ENCODE data around the gene KIF5A. TPM values are rescaled to one million over a fixed set of nuclear protein-coding genes. Genes with fewer than 3 reads are reported as not detected.

Gene KIF5A
- total RNA-seq, 1 experiment from 2014 or later = not detected

DNA sequence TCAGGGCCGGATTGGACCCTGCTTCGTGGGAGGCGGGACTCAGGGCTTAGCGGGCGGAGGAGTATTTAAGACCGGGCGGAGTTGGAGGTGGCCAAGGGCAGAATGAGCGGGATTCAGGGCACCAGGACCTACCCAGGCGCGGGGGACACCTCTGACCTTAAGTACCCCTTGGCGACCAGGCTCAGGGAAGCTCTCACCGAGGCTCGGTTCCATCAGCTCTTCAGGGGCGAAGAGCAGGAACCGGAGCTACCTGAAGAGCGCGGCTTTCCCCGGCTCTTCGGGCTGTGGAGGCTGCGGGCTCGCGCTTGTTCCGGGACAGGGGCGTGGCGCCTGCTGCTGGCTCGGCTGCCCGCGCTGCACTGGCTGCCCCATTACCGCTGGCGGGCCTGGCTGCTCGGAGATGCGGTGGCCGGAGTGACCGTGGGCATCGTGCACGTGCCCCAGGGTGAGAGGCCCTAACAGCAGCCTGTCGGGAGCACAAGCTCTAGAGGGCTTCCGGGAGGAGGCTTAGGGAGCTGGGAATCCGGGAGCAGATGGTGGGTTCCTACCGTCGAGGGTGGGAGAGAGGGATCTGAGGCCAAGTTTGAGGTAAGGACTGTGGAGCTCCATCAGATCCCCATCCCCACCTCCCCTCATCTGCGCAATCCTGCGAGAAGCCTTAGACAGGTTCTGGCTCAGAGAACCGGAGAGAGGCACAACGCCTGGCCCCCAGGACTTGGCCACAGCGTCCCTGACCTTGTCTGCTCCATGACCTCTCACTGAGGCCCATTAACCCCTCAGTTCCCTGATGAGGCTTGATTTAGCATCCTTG is 69.8 kb downstream of the KIF5A start:
- no peak for DNase-seq (ENCODE audit: low read depth)

GRCh38 chr12:57620245-57620935 is 70.5 kb downstream of the KIF5A start:
- no peak for DNase-seq (ENCODE audit: low read depth)

GRCh38 chr12:57620936-57621496 is 71.2 kb downstream of the KIF5A start:
- DNase-seq (ENCODE audit: low read depth) = no peak

DNA sequence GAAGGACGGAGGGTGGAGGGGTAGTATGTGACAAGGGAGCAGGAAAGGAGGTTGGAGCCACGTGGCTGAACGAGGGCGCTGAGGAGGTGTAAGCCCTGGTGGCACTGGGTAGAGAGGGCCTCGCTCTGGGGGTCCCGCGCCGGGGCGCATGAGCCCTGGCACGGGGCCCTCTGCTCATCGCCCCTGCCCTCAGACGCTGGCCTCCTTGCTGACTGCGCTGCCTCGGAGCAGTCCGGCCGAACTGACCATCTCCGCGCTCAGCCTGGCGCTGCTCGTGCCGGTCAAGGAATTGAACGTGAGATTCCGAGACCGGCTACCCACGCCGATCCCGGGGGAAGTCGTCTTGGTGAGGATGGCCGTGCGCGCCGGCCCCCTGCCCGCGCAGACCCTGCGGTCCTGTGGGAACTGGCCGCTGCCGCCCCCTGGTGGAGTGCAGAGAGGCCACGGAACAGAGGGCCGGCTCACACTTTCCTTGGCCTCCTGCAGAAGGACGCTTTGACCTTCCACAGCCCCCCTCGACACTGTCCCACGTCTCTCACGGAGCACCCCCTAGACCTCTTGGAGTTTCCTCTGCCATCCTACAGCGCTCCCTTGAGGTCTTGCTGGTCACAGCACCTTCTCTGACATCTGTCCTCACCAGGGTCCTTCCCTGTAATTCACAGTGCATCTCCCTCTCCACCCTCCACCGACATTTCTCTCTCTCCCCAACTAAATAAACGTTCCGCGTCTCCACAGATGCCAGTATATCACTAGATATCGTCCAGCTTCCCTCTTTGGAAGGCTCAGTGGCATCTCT is 71.9 kb downstream of the KIF5A start:
- DNase-seq (ENCODE audit: low read depth) = peak; percentile 24

DNA sequence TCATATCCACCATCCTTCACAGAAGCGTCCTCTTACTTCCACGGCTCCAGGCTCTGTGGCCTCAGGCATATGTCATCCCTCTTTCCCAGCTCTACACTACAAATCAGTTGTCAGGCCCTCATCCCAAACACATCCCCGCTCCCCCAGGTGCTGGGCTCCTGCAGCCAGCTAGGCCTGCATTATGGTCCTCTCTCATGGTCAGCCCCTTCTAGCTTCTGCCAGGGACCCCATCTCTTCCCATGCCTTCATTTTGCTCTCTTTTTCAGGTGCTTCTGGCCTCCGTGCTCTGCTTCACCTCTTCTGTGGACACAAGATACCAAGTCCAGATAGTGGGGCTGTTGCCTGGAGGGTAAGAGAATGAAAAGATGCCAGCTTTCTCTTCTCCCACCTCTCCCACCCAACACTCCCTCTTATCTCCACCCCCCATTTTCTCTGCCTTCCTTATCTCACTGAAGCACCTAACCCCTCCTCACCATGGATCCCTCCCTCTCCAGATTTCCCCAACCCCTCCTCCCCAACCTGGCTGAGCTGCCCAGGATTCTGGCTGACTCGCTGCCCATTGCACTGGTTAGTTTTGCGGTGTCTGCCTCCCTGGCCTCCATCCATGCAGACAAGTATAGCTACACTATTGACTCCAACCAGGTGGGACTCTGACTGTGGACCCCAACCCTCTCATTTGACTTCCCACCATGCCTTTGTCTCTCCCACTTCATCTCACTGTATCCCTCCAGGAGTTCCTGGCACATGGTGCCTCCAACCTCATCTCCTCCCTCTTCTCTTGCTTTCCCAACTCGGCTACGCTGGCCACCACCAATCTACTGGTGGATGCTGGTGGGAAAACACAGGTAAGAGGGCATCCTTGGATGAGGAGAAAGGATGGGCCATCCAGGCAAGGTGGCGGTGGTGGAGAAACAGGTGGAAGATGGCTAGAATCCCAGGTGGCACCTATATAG is 72.7 kb downstream of the KIF5A start:
- no peak for DNase-seq (ENCODE audit: low read depth)

- no peak for DNase-seq (ENCODE audit: low read depth)
Measured at GRCh38 chr12:57623385-57623784, 73.5 kb downstream of the KIF5A start.

- DNase-seq (ENCODE audit: low read depth) = no peak
Measured at GRCh38 chr12:57623811-57624390, 74.1 kb downstream of the KIF5A start.

- DNase-seq (ENCODE audit: low read depth) = no peak
Measured at GRCh38 chr12:57624441-57625220, 74.8 kb downstream of the KIF5A start.

GRCh38 chr12:57625261-57626032 is 75.6 kb downstream of the KIF5A start:
- DNase-seq (ENCODE audit: low read depth) = no peak

GRCh38 chr12:57626111-57626920 is 76.5 kb downstream of the KIF5A start:
- DNase-seq (ENCODE audit: low read depth) = no peak

GRCh38 chr12:57626921-57627445 is 77.1 kb downstream of the KIF5A start:
- no peak for DNase-seq (ENCODE audit: low read depth)

DNA sequence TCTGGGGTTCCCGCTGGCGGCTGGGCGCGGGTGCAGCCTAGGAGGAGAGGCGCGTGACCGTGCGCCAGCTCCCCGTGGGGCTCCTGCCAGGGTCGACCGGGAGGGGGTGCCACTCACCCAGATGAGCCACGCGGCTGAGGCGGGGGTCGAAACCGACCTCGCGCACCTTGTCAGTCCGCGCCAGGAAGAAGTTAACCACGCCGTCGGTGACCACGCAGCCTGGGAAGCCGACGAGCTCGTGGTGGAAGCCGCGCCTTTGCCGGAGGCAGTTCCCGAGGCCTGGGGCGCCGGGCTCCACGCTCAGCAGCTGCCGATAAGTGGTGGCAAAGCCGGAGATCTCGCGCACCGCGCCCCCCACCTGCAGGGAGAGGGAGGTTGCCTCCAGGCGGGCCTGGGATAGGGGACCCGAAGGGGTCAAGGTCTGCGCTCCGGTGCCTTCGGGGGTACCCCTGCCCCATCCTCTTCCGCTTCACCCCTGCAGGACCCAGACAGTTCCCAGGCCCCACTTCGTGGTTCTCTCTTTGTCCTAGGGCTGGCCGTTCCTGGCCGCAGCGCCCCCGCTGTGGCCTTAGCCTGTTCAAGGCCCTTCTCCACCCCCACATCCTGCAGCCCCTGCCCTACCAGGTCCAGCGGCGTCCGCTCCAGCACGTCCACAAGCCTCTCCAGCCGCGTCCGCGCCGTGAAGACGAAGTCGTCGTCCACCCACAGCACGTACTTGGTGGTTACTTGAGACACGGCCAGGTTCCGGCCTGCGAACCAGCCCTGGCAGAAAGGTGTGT is 77.8 kb downstream of the KIF5A start:
- DNase-seq (ENCODE audit: low read depth) = no peak

- DNase-seq (ENCODE audit: low read depth) = no peak
Measured at GRCh38 chr12:57628280-57629191, 78.7 kb downstream of the KIF5A start.

DNA sequence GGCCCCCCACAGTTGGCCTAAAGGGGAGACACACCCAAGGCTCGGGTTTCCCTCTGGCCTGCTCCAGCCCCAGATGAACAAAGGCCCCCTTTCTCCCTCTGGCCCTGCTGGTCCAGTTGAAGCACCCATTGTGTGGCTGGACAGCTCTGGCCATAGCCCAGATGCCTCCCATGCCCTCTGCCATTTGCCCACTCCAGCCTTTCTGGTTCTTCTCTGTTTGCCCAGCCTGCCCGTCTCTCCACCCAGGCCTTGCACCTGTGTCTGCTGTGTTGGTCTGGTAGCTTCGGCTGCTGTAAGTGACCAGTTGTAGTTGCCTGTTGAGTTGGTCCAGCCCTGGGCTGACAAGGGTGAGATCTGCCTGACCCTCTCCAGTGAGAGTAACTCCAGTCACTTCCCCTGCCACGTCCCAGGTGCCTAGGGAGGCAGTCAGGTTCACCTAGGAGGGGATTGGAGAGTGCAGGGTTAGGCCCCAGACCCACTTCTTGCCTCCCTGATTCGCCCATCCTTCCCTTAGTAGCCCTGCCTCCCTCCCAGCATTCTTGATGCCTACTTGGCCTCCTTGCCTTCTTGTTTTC is 80.1 kb downstream of the KIF5A start:
- no peak for DNase-seq (ENCODE audit: low read depth)

GRCh38 chr12:57630891-57631433 is 81.1 kb downstream of the KIF5A start:
- no peak for DNase-seq (ENCODE audit: low read depth)

Measured in LHCN-M2 (cell line).